Erythroblast (primary cell): ENCODE measurements around the gene DOP1B.

Source experiments
- GATA1 ChIP-seq: IDR thresholded peaks from 2 replicates; pipeline ENCODE4 v1.6.1; 2011; ENCODE audit warnings: low read depth, mild to moderate bottlenecking, control low read depth, low read length, moderate library complexity
- POLR2A ChIP-seq: IDR thresholded peaks from 2 replicates; pipeline ENCODE4 v1.6.1; 2011; ENCODE audit warnings: mild to moderate bottlenecking, low read length

DNA sequence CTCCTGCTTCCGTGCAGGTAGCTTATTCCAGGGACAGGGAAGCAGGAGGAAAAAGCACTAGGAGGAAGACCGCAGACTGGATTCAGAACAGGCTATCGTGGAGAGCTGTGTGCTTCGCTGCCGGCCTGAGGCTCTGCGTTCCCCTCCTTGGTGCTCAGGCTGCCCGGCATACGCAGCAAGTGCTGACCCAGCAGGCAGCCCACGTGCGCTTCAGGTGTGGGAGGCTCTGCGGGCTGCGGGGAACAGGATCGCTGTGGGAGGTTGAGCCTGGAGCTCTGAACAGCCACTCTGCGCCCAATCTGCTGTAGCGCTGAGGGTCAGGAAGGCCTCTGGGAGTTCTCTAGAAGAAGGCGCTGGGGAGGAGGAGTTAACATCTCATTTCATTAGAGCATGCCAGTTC lies 27.9 kb downstream of the DOP1B start:
- no peak for TF ChIP-seq POLR2A
- no peak for TF ChIP-seq GATA1
